ENCODE measurements around the gene NPTN. TPM values are rescaled to one million over a fixed set of nuclear protein-coding genes. Genes with fewer than 3 reads are reported as not detected.

Gene NPTN
- total RNA-seq (2014; rRNA removed; shearing (Covaris generic)) (36.0 and 41.5 TPM in 2 replicates), total RNA-seq (2022) (36.6 and 43.2 TPM in 2 replicates), Bru-seq, nascent RNA (percentile 85 among the genes with signal in this experiment), BruChase-seq, experiment 1, labeled RNA remaining after a 6-hour chase (percentile 80 among the genes with signal in this experiment), BruChase-seq, experiment 2, labeled RNA remaining after a 2-hour chase (percentile 81 among the genes with signal in this experiment)
- long read RNA-seq, transcript NPTN-202 (8 exons, 2,817 nt) = major isoform, 98 of 117 reads
- long read RNA-seq, partial matches to known transcripts = 4 of 117 reads
- long read RNA-seq, other reads (novel, unspliced or antisense) = 9 of 117 reads

GRCh38 chr15:73633111-73633990 is at the start of gene NPTN:
NPTN (minus strand) TSS chr15:73633389; CDS start chr15:73633215, 174 bp downstream.
- H3K4me1 ChIP-seq (ENCODE audit: insufficient read depth, low read length, poor library complexity, severe bottlenecking) = peaks cover 43% of the 10 kb centered on the region
- CTCF ChIA-PET (ENCODE audit: unreplicated experiment) = interaction anchor here (0.9 kb wide), 1 partner anchor 73 kb away, joined by 3 read pairs; no protein-coding TSS in a partner anchor
- peak within 1 kb of the TSS; percentile 98 for H3K4me2 ChIP-seq (ENCODE audit: low read length)
- intact Hi-C loops (cut with micrococcal nuclease; ENCODE audit: unreplicated experiment) = loop anchor here (5.0 to 10.0 kb wide), 2 partner anchors 349 to 851 kb away; partner anchors contain the start of gene ADPGK
- H3K27ac ChIP-seq (ENCODE audit: low read depth, low read length, poor library complexity, severe bottlenecking) = no peak within 1 kb of the TSS
- BruUV-seq (replicated peaks) = TSS peak; percentile 96
- H3K9me2 ChIP-seq (ENCODE audit: insufficient read depth, low read length) = no peaks in the 10 kb centered on the region
- peak within 1 kb of the TSS; percentile 80; the same call in 1 of the 2 replicates for H2AFZ ChIP-seq (ENCODE audit: low read length)
- H3K79me2 ChIP-seq (ENCODE audit: insufficient read depth, low read depth, low read length) = peaks cover 44% of the 10 kb centered on the region
- peak; percentile 98 for DNase-seq (ENCODE audit: low spot score)
- TF ChIP-seq CTCF (conservative IDR thresholded peaks at IDR 0.05; ENCODE audit: low read length) = 0 out of 2 replicates have a peak, but pooled peaks have one; percentile 11
- no peak for TF ChIP-seq EZH2phosphoT487 (IDR thresholded peaks at IDR 0.05; ENCODE audit: borderline replicate concordance, low read depth, low read length)
- H4K20me1 ChIP-seq (ENCODE audit: insufficient read depth, low read length) = peaks cover 32% of the 10 kb centered on the region
- no peaks in the 10 kb centered on the region for H3K9me3 ChIP-seq (ENCODE audit: low read length)
- peak within 1 kb of the TSS; percentile 96 for H3K4me3 ChIP-seq (ENCODE audit: low read depth, low read length, poor library complexity, severe bottlenecking)
- H3K36me3 ChIP-seq (ENCODE audit: insufficient read depth, low read length) = no peaks in the 10 kb centered on the region
- POLR2A ChIA-PET = interaction anchor here (0.6 to 6.0 kb wide), 4 partner anchors 11 to 262 kb away, joined by 3 to 57 read pairs (median 4); no protein-coding TSS in a partner anchor

- BruUV-seq (replicated peaks) = no TSS peak
- no peak for TF ChIP-seq CTCF (conservative IDR thresholded peaks at IDR 0.05; ENCODE audit: low read length)
- TF ChIP-seq EZH2phosphoT487 (IDR thresholded peaks at IDR 0.05; ENCODE audit: borderline replicate concordance, low read depth, low read length) = no peak
- H3K9me3 ChIP-seq (ENCODE audit: low read length) = no peaks in the 10 kb centered on the region
- ChIA-PET POLR2A (interaction anchor here (0.6 kb wide), 1 partner anchor 38 kb away, joined by 3 read pairs; no protein-coding TSS in a partner anchor), CTCF (ENCODE audit: unreplicated experiment) (no interaction called here)
- H2AFZ ChIP-seq (ENCODE audit: low read length) = no peak overlapping the region
- no peaks in the 10 kb centered on the region for H4K20me1 ChIP-seq (ENCODE audit: insufficient read depth, low read length)
- H3K9me2 ChIP-seq (ENCODE audit: insufficient read depth, low read length) = no peaks in the 10 kb centered on the region
- no peaks in the 10 kb centered on the region for H3K36me3 ChIP-seq (ENCODE audit: insufficient read depth, low read length)
- no peak overlapping the region for H3K4me3 ChIP-seq (ENCODE audit: low read depth, low read length, poor library complexity, severe bottlenecking)
- H3K4me1 ChIP-seq (ENCODE audit: insufficient read depth, low read length, poor library complexity, severe bottlenecking) = no peaks in the 10 kb centered on the region
- H3K4me2 ChIP-seq (ENCODE audit: low read length) = no peak overlapping the region
- intact Hi-C loops (cut with micrococcal nuclease; ENCODE audit: unreplicated experiment) = no loop called here
- DNase-seq (ENCODE audit: low spot score) = no peak
- no peaks in the 10 kb centered on the region for H3K79me2 ChIP-seq (ENCODE audit: insufficient read depth, low read depth, low read length)
- no peak overlapping the region for H3K27ac ChIP-seq (ENCODE audit: low read depth, low read length, poor library complexity, severe bottlenecking)
These were observed 49.5 kb upstream of the NPTN start for GRCh38 chr15:73682600-73683090.
